HG03280 (cell line): ENCODE measurements around the gene DDX1.
"Not testable (repeated sequence)": the region's sequence is repeated elsewhere in the genome, so short reads cannot be mapped to it uniquely, and the experiment has no call there.

ENCODE experiments used
- ATAC-seq: cut with Tn5 transposase; IDR thresholded peaks from one replicate; pipeline ENCODE4 v1.9.1; 2021; ENCODE audit warnings: mild to moderate bottlenecking, moderate library complexity; ENCODE audit not compliant: unreplicated experiment

DDX1 gene

GRCh38 chr2:15672961-15673918 lies 81.6 kb downstream of the DDX1 start:
- ATAC-seq, result no peak

GRCh38 chr2:15673919-15674636 lies 82.4 kb downstream of the DDX1 start:
- no peak for ATAC-seq

GRCh38 chr2:15674637-15675455 lies 83.2 kb downstream of the DDX1 start:
- no peak for ATAC-seq

- ATAC-seq, result no peak
Observed at GRCh38 chr2:15675456-15676195, 84.0 kb downstream of the DDX1 start.

GRCh38 chr2:15677141-15677843 lies 85.6 kb downstream of the DDX1 start:
- no peak for ATAC-seq

- ATAC-seq, result no peak
Observed at GRCh38 chr2:15678346-15678745, 86.7 kb downstream of the DDX1 start.

GRCh38 chr2:15678909-15679308 lies 87.2 kb downstream of the DDX1 start:
- no peak for ATAC-seq

- ATAC-seq, result no peak
Observed at GRCh38 chr2:15679386-15679924, 87.8 kb downstream of the DDX1 start.

GRCh38 chr2:15680132-15680531 lies 88.5 kb downstream of the DDX1 start:
- ATAC-seq, result not testable (repeated sequence)
